ENCODE results near the gene MBOAT1.

DNA sequence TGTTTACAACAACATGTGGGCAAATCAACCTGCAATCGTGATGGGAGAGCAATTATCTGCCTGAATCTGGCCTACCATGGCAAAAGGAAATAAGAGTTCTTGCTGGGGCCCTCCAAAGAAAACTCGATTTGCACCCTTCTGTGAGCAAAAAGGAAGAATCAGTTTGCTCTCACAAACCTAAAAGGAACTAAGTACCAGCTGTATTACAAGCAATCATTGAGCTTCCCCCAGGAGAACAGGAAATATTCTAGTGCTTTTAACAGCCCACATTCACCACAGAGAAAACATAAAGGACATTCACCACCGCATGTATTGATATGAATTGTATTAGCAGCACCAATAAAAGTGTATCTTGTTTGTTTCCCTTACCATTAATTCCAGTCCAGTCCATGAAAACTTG is 75.0 kb downstream of the MBOAT1 start:
- TF ChIP-seq, protein P1, sequence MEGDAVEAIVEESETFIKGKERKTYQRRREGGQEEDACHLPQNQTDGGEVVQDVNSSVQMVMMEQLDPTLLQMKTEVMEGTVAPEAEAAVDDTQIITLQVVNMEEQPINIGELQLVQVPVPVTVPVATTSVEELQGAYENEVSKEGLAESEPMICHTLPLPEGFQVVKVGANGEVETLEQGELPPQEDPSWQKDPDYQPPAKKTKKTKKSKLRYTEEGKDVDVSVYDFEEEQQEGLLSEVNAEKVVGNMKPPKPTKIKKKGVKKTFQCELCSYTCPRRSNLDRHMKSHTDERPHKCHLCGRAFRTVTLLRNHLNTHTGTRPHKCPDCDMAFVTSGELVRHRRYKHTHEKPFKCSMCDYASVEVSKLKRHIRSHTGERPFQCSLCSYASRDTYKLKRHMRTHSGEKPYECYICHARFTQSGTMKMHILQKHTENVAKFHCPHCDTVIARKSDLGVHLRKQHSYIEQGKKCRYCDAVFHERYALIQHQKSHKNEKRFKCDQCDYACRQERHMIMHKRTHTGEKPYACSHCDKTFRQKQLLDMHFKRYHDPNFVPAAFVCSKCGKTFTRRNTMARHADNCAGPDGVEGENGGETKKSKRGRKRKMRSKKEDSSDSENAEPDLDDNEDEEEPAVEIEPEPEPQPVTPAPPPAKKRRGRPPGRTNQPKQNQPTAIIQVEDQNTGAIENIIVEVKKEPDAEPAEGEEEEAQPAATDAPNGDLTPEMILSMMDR (IDR thresholded peaks at IDR 0.05), result no peak
- TF ChIP-seq POLR2A (IDR thresholded peaks at IDR 0.05), result no peak
- no peak for TF ChIP-seq POLR2AphosphoS5 (IDR thresholded peaks at IDR 0.05)
- no peak for TF ChIP-seq EP300 (IDR thresholded peaks at IDR 0.05)

Data from stomach (tissue), 4 donors.